Measurements from ENCODE around the gene CIBAR2. TPM values are rescaled to one million over a fixed set of nuclear protein-coding genes. Genes with fewer than 3 reads are reported as not detected.

CIBAR2 gene
- total RNA-seq, 1 experiment from 2014 or later = not detected

DNA sequence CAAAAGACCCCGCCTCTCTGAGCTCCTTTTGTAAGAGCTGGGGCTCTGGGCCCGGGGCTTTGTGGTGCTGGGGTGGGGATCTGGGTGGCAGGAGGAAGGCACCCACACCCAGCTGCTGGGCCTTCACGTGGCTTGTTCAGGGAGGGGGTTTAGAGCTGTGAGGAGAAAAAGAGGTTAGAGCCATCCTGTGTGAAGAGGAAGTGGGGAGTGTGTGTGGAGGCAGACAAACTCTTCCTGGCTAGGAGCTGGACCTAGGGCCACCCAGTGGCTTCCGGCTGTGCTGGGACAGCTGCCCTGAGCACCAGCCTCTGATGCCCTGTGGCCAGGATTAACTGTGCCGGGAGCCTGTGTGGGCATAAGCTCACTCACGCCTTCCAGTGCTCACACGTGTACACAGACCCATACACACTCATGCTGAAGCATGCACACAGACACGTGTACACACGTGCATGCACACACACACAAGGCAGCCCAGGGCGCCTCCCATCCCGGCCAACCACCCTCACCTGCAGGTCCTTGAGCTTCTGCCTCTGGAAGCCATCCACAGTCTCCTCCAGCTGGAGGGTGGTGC is 7.4 kb downstream of the CIBAR2 start:
- no peak for DNase-seq (ENCODE audit: extremely low read depth, low read depth)

DNA sequence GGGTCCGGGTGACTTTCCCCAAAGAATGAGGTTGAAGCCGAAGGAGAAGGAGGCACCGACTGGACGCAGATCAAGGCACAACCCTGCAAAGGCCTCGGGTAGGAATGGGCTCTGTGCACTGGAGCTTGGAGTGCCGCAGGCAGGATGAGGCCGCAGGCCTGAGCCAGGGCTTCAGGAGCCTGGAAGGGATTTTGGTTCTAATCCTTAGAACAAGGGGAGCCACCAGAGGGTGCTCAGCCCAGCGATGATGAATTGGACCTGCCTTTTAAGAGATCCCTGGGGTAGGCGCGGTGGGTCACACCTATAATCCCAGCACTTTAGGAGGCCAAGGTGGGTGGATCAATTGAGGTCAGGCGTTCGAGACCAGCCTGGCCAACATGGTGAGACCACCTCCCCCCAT is 8.1 kb downstream of the CIBAR2 start:
- no peak for DNase-seq (ENCODE audit: extremely low read depth, low read depth)

DNA sequence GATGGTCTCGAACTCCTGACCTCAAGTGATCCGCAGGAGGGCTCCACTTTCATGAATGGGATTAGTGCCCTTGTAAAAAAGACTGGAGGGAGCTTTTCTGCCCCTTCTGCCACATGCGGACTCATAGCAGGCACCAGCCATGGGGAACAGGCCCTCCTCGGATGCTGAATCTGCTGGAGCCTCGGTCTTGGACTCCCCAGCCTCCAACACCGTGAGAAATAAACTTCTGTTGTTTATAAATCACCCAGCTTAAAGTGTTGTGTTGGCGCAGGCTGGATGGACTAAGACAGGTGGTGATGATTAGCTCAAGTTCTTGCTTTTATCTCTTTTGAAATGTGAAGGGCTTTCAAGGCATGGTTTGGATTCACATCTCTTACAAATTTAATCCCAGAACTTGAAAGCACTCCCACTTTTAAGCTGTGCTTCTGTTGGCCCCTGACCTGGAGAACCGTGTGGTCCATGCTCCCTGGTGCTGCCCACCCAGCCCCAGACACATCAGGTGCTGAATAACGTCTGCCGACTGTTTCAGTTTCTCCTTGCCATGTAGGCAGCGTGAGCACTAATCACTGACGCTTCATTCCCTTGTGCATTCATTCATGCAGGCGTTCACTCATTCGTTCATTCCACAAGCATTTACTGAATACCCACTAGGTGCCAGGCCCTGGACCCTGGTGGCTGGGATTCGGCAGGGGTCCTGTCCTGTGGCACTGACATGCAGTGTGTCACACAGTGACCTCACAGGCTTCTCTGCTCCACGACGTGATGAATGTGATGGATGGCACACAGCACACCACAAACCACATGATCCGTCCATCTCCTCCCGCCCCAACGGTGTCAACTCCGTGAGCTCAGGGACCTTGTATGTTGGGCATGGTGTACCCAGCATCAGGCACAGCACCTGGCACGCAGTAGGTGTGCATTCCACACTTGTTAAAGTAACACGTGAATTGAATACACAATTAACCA is 8.9 kb downstream of the CIBAR2 start:
- no peak for DNase-seq (ENCODE audit: extremely low read depth, low read depth)

DNA sequence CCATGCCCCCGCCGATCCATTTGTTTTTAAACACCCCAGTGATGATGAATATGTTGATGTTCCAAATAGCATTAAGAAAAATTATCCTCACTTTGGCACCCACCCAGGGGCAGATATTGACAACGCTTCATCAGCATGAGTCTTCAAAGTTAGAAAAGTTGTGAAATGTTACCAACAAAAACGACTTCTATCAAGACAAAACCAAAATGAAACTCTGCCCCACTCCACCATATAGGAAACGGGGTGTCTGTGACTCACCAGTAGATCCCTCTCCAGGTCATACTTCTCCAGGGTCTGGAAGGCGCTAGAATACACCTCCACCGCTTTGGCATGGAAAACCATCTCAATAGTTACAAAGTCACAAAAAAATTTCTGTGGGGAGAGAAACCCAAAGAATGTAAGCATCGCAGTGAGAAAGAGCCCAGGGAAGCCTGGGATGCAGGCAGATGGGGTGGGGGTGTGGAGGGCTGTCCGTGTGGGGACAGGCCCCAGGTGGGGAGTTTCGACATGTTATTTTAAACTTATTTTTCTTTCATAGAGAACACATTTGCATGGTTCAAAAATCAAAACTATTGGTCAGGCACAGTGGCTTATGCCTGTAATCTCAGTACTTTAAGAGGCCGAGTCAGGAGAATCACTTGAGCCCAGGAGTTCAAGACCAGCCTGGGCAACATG is 10.2 kb downstream of the CIBAR2 start:
- DNase-seq (ENCODE audit: extremely low read depth, low read depth) = no peak

DNA sequence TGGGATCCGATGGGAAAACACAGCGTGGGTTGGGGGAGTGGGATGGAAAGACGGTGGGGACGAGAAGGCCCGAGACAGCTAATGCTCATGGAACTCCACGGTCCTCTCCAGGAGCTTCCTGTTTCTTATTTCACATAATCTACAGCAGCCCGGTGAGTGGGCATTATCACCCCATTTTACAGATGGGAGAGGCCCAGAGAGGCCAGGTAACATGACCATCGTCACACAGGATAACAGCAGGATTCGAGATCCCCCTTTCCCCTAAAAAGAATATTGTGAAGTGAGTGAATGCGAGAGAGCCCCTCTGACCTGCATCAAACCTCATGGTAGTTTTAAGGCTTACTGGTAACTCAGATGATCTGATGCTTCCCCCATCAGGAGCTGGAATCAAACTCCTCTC is 12.0 kb downstream of the CIBAR2 start:
- no peak for DNase-seq (ENCODE audit: extremely low read depth, low read depth)

DNA sequence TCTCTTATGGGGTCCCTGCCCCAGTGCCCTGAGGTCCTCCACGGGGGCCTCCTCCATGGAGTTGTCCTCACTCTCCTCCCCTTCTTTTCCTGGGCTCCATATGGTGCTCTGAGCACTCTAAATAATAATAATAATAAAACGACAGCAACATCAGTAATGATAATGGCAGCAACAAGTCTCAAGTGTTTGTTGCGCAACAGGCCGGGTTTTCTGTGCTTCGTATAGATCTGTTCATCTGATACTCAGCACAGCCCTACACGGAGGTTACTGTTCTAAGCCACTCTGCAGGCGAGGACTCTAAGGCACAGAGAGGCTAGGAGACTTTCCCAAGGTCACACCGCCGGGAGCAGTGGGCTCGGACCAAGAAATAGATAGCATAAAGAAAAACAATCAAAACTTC is 13.7 kb downstream of the CIBAR2 start:
- no peak for DNase-seq (ENCODE audit: extremely low read depth, low read depth)

DNA sequence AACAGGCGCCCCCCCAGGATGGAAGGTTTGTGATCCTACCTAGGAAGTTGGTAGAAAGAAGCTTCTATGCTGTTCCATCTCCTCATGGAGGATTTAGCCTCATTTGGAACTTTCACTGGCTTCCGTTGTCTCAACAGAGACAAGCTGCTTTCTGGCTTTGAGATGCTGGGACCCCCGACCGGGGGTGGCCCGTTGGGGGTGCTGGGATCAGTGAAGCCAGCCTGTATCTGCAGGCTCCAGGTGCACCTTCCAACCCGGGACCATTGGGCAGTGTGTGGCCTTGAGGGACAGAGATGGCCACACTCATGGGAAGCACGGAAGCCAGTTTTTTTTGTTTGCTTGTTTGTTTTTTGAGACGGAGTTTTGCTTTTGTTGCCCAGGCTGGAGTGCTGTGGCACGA is 15.4 kb downstream of the CIBAR2 start:
- no peak for DNase-seq (ENCODE audit: extremely low read depth, low read depth)

DNA sequence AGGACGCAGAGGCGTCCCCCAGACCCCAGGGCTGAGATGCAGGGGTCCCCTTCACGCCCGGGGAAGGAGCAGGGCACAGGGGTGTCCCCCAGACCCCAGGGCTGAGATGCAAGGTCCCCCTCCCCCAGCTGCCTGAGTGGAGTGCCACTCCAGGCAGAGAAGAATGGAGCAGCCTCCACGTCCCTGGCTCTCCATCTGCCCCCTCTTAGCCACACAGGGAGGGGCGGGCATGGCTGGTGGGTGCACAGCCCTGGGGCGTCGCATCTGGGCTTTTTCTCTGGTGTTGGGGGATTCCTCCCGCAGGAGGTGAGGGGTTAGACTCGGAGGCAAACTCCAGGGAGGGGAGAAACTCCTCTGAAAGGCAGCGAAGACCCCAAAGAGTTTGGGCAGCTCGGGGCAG is 17.5 kb downstream of the CIBAR2 start:
- DNase-seq (ENCODE audit: extremely low read depth, low read depth) = no peak

DNA sequence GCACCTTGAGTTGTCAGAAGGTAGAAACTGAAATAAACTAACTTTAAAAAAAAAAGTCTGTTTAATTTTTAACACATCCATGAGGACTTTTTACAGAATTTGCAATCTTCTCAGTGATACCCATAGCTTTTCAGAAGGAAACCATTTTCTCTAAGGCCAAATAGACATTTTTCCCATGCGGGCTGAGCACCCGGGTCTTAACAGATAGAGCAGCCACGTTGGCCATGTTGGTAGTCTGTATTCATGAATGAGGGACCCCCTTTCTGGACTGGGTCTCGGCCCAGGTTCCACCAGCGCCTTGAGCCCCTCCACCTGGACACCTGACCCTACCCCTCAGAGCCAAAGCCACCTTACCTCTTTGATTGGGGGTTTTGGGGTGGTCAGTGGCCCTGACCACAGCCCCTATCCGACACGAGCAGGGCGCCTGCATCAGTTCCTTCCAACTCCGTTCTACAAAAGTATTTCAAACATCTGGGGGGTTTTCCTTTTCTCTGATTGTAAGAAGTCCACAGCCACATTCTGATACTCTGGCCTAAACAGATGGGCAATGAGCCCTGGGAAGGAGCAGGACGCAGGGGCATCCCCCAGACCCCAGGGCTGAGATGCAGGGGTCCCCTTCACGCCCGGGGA is 18.0 kb downstream of the CIBAR2 start:
- no peak for DNase-seq (ENCODE audit: extremely low read depth, low read depth)

DNA sequence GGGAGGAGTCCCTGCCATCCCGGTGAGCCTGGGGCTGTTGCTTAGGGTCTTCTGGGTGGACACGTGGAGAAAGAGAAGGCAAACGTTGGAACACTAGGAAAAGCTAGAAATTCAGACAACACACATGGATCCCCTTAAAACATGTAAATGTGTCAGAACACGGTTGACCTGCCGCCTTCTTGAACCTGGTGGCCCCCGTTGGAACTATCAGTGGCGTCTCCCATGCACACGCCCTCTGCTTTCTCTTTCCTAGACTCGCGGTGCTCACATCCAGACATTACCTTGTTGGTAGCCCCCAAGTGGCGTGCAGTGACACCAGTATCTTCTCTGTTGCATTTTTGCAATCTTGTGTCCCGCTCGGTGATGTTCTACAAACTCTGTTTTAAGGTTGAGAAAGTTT is 18.6 kb downstream of the CIBAR2 start:
- no peak for DNase-seq (ENCODE audit: extremely low read depth, low read depth)

DNA sequence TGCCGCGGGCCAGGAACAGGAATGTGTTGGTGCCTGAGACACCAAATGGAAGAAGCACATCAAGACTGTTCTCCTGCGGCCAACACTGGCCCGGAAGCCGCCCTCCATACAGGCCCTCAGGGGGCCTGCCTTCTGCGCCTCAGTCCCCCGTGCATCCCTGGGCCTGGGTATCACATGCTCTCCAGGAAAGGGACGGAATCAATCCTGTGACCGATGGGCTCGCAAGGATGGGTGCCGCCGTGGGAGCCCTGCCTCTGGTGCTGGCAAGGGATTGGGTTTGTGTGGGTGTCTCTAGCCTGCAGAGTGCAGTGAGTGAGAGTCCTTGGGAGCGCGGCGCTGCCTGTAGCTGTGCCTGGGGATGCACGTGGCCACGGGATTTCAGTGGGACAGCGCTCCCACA is 19.4 kb downstream of the CIBAR2 start:
- no peak for DNase-seq (ENCODE audit: extremely low read depth, low read depth)

DNA sequence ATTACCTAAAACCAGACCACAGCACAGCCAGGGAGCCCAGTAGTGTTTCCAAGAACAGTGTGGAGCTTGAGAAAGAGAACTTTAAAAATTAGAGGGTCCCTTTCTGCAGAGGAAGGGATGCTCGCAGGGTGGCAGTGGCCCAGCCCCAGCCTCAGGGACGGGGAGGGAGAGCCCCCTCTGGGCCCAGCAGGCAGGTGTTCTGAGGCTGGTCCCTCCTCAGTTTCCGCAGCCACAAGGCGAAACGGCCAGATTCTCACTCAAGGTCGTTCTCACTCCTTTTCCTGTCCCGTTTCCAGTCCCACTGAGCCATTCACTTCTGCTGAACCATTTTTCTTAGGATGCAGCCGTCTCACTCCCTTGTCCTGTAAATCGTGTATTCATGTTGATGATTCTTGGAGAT is 20.0 kb downstream of the CIBAR2 start:
- DNase-seq (ENCODE audit: extremely low read depth, low read depth) = no peak

DNA sequence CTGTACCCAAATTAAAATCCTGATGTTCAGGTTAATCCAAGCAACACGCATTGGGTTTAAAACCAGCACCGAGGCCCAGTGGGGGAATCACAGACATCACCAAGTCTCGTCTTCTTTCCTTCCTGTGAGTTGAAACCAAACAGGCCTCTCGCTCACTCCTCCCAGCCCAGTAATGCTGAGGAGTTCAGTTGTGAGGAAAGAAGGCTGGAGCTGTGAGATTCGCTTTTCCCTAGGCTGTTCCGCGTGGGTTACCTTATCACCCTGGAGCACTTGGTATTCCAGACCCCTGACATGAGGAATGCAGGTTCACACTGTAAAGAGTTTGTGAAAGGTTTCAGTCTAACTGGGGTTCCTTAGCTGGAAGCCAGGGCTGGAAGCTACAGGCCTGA is 20.8 kb downstream of the CIBAR2 start:
- no peak for DNase-seq (ENCODE audit: extremely low read depth, low read depth)

DNA sequence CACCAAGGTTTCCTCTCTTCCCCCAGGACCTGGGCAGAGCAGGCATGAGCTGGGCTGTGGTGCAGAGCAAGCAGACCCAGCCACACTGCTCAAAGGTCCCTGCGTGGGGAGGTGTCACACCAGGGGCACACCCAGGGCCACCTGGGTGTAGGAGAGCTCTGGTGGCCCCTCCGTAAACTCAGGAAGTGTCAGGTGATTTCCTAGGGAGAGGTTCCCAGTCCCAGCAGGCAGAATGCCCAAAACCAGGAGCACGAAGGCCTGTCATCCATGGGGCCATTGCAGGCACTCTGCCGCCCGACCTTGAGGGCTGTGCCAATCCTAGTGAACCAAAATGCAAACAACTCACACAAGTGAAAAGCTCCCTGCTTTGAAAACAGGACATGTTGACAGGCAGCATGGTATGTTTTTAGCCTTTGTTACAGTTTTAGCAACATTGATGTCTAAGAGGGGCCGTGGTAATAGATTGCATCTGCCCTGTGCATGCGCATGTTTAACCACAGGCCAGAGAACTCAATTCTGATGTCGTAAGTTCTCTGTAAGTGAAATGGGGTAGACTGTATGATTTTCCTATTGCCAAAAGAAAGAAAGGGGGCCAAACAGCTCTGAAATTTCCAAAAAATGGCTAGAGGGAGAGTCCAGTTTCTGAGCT is 21.3 kb downstream of the CIBAR2 start:
- DNase-seq (ENCODE audit: extremely low read depth, low read depth) = no peak

DNA sequence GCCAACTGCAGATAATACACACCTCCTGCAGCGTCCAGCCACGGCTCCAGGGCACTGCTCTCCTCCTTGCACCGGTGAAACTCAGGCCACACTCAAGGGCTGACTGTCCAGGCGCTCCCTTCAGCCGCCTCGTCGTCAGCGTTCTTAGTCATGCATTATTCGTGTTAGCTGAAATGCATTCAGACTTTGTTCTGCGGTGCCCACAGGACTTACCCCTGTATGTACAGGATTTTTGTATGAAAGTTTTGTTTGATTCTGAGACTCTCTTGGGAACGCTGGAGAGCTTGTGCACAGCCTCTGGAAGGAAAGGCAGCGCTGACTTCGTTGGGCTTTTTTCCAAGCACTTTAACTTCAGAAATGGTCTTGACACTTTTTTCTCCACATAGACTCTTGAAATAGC is 22.1 kb downstream of the CIBAR2 start:
- no peak for DNase-seq (ENCODE audit: extremely low read depth, low read depth)

DNA sequence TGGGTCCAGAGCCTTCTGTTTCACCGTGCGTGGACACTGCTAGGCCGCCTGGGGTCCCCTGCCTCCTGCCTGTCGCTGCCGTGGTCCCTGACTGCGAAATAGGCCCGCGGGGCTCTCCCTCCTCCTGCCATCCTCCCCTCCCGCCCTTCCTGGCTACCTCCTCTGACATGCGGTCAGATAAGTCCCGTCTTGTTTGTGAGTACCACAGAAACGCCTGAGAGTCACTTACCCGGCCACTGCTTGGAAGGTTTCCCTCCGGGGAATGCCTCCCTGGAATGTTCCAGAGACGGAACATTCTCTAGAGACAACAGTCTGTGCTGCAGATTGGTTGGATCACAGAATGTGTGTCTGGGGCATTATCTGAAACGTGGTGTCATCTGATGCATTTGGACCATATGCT is 22.7 kb downstream of the CIBAR2 start:
- DNase-seq (ENCODE audit: extremely low read depth, low read depth) = no peak

DNA sequence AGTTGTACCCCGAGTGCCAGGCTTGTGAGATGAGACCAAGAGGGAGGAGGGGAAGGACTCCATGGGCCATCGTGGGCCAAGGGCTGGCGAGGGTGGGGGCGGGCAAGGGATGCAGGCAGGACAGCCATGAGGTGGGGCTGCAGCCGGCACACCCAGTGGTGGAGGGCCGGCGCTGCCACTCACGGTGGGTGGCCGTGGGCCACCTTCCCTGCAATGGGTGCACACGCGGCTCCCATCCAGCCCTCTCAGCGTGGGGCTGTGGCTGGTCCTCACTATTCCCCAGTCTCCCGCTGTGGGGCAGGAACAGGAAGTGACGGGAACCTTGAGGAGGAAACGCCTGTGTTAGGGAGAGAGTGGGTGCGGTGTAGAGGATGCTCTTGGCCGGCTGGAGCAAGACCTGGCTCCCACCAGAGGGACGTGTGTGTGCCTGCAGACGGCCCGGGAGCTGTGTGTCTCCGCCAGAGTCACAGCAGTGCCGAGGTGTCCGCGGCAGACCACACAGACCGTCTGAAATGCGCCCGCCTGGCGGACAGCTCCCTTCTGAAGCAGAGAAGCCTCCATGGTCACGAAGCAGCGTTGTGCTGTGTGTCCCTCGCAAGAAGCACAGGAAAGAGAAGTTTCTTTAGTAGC is 23.6 kb downstream of the CIBAR2 start:
- DNase-seq (ENCODE audit: extremely low read depth, low read depth) = no peak

DNA sequence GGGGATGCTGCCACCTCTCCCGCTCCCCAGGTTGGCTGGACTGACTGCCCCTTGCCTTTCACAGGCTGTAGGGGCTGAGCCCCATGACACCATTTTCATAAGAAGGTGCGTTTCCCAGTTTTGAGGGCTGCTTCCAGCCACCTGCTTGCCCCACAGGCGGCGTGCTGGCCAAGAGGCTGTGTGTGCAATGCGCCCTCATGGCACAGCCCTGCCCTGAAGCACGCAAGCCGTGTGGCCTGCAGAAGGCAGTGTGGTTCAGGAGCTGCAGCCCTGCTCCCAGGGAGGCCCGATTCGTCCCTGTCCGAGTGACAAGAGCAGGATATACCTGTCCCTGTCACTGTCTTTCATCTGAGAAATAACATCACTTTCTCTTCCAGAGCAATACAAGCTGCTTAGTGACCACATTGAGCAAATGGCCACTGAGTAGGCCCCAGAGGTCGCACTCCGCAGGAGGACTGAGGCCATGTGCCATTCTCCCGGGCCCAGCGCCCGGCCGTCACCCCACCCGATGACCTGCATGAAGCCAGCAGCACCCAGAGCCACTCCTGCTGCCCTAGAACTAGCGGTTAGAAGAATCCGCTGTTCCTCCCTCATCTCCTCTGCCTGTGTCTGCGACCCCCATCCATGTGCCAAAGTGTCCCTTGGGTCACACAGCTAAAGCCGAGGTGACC is 24.2 kb downstream of the CIBAR2 start:
- DNase-seq (ENCODE audit: extremely low read depth, low read depth) = no peak

DNA sequence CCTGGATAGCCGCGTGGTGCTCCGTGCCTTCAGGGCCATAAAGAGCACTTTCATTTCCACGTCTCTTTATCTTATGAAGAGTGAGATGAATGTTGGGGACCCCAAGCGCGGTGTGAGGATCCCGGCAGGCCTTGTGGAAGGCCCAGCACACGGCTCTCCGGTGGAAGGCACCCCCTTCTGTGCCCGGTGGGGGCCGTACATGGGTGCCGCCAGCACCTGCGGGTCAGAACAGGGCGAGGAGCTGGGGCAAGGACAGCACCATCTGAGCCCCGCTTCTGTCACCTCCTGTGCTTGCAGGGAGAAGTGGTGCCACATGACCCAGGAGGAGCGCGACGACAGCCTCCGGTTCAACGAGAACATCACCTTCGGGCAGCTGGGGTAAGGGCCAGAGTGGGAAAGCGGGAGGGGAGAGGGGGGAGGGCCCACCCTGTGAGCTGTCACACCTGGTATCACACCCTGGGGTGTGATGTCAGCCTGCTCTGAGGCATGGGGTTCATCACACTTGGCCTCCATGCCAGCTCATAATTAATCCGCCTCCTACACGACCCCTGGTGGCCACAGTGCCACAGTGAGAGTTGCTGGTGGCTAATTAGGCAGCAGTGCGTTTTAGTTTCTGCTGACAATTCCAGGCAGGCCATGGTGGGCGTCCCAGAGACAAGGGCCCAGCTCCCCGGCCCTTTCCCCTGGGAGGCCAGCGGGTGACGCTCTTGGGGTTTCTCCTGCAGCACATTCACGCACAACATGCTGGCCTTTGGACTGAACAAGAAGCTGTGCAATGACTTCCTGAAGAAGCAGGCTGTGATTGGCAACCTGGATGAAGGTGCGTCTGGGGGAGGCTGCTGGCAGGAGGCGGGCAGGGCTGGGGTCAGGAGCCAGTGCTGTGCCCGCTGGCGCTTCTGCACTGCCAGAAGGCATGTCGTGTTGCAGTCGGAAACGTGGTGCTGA is 25.7 kb downstream of the CIBAR2 start:
- peak; percentile 69 for DNase-seq (ENCODE audit: extremely low read depth, low read depth)
